ENCODE measurements around the gene GPC3.

The GPC3 gene

GRCh38 chrX:133965321-133965720, 20.1 kb downstream of the GPC3 start:
- no peak for DNase-seq

GRCh38 chrX:133961046-133961445, 24.3 kb downstream of the GPC3 start:
- no peak for DNase-seq

GRCh38 chrX:133959972-133960371, 25.4 kb downstream of the GPC3 start:
- DNase-seq: no peak

GRCh38 chrX:133958997-133959688, 26.3 kb downstream of the GPC3 start:
- DNase-seq: no peak

- no peak for DNase-seq
Observed at GRCh38 chrX:133956570-133957340, 28.6 kb downstream of the GPC3 start.

GRCh38 chrX:133953785-133954355, 31.5 kb downstream of the GPC3 start:
- no peak for DNase-seq

- no peak for DNase-seq
Observed at GRCh38 chrX:133953078-133953477, 32.3 kb downstream of the GPC3 start.

GRCh38 chrX:133951098-133951497, 34.3 kb downstream of the GPC3 start:
- no peak for DNase-seq

- DNase-seq: no peak
Observed at GRCh38 chrX:133950214-133950613, 35.2 kb downstream of the GPC3 start.

GRCh38 chrX:133948895-133949294, 36.5 kb downstream of the GPC3 start:
- no peak for DNase-seq

GRCh38 chrX:133947996-133948395, 37.4 kb downstream of the GPC3 start:
- no peak for DNase-seq

- no peak for DNase-seq
Observed at GRCh38 chrX:133947022-133947421, 38.4 kb downstream of the GPC3 start.

- DNase-seq: no peak
Observed at GRCh38 chrX:133943507-133943906, 41.9 kb downstream of the GPC3 start.

GRCh38 chrX:133939655-133940302, 45.6 kb downstream of the GPC3 start:
- DNase-seq: no peak

GRCh38 chrX:133938530-133938929, 46.9 kb downstream of the GPC3 start:
- DNase-seq: no peak

- no peak for DNase-seq
Observed at GRCh38 chrX:133937022-133937421, 48.4 kb downstream of the GPC3 start.

GRCh38 chrX:133935076-133935475, 50.3 kb downstream of the GPC3 start:
- no peak for DNase-seq

GRCh38 chrX:133933316-133933715, 52.1 kb downstream of the GPC3 start:
- DNase-seq: no peak

GRCh38 chrX:133929836-133930464, 55.4 kb downstream of the GPC3 start:
- no peak for DNase-seq

GRCh38 chrX:133928365-133928764, 57.0 kb downstream of the GPC3 start:
- no peak for DNase-seq

GRCh38 chrX:133926809-133927208, 58.6 kb downstream of the GPC3 start:
- no peak for DNase-seq

- DNase-seq: no peak
Observed at GRCh38 chrX:133926099-133926498, 59.3 kb downstream of the GPC3 start.

- DNase-seq: no peak
Observed at GRCh38 chrX:133924548-133924947, 60.8 kb downstream of the GPC3 start.

Measured in stimulated activated CD4-positive, alpha-beta T cell treated with anti-CD3 and anti-CD28 coated beads, Interleukin-4, amount 100 ng/mL, for 24 hours (primary cell).